ENCODE data around the gene OR2W1.

DNA sequence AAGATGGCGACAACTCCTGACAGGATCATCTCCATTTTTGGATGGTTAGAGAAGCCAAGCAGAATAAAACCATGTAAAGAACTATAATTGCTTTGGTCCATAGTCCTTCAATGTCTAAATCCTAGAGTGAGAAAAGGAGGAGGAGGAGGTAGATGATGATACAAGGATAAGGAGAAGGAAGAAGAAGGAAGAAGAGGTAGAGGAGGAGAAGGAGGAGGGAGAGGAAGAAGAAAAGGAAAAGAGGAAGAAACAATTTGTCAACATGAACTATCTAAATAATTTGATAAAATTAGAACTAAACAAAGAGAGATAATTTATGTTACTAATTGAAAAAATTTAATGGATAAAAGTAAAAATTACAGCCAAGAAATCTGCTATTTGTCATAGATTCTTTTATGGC, at the start of gene OR2W1:
- no peak for TF ChIP-seq ZNF274 (IDR thresholded peaks at IDR 0.05; ENCODE audit: low read depth, low read length)
- no peak for TF ChIP-seq YY1 (IDR thresholded peaks at IDR 0.05; ENCODE audit: insufficient read depth, insufficient read length)
- TF ChIP-seq SUZ12 (IDR thresholded peaks at IDR 0.05; ENCODE audit: extremely low read depth, insufficient read depth, insufficient read length): no peak
